GM19240 (cell line): ENCODE data around the gene PGM2.

Experiments used
- DNase-seq: peaks from one replicate; pipeline ENCODE4 v3.0.0; 2011; ENCODE audit warnings: low spot score; ENCODE audit not compliant: insufficient read length

Gene PGM2

DNA sequence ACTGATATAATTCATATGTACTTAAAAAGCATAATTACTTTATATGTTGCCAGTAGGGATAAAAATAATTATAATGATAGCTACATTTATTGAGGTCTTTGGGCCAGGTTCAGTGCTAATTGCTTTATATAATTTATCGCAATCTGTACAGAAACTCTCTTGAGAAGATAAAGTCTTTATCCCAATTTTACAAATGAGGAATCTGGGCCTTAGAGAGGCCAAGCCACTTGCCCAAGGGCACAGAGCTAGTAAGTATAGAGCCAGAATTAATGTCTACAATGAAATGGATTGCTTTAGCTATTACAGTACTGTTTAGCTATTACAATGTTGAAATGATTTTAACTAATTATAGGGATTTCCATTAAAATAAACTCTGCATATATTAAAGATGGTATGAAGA, 33.8 kb downstream of the PGM2 start:
- DNase-seq, result no peak

DNA sequence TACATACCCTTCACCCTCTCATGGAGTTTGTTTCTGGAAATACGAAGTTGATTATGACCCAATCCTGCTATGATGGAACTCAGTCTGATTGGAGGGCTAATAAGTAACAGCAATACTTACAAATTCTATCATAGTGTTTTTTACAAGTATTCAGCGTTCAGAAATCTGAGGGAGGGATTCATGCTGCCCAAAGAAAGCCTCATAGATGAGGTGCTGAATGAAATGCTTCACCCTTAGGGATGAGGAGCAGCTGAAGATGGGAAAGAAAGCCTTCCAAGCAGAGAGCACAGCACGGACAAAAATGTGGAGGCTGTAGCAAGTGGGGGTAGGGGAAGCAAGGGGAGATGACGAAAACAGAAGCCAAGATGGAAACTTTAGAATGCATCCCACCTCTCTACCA, 36.5 kb downstream of the PGM2 start:
- no peak for DNase-seq

DNA sequence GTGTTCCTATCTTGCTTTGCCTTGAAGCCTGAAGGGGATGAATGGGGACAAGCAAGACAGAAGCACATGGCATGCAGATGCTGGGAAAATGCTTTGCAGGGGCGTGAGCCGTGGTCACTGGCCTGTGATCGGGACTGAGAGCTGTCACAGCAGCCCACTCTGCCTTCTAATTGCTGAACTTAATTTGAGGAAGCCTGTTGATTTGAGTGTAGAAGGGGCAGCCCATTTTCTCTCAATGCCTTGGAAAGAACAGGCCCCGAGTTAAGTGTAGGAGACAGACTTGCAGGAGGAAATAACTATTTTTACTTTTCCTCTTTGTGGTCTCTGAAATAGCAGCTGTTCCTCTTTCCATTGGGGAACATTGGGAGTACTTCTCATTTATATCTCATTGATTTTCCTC, 38.3 kb downstream of the PGM2 start:
- no peak for DNase-seq

DNA sequence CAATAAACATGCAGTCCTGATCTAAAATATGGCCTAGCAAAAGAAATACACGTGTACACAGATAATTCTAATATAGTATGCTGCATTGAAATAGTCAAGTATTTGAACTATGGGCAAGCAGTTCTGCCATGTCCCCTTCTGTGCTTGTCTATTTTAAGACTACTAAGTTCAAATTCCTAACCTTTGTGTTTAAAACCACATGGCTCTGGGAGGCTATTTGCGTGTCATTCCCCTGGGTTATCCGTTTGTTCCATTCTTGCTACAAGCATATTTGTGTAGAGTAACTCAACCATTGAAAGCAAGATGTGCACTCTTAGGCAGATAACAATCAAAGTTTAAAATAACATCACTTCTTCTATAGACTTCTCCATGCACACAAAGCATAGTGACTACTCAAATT, 39.0 kb downstream of the PGM2 start:
- no peak for DNase-seq

DNA sequence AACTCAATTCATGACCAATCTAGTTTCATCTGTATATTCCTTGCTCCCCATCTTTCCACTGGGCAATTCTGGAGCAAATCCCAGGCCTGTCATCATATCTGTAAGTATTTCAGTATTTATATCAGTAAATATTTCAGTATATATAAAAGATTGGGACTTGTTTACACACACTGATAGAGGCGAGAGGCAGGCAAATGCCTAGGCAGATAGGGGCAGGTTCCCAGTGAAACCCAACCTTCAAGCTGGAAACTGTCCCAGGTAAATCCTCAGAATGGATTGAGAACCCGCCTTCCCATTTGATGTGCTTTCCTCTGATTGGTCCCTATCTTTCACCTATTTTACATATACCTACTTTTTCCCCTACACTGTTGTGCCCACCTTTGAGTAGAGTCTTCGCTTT, 40.6 kb downstream of the PGM2 start:
- DNase-seq, result no peak

DNA sequence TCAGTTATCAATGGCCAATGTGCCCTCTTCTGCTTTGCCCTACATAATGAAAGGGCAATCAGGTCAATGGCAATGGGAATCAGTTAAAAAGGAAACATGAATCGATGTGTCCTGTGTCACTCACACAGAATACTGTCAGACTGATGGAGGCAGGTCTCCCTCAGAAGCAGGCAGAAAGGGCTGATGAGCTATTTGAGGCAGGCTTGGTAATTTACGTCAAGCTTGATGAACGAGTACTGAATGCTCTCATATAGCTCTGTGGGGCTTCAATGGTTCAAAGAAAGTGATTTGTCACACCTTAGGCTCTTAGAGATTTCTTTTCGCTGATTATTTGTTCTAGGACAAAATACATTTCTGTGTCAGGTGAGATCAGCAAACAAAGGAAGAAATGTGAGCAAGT, 41.8 kb downstream of the PGM2 start:
- DNase-seq, result no peak

DNA sequence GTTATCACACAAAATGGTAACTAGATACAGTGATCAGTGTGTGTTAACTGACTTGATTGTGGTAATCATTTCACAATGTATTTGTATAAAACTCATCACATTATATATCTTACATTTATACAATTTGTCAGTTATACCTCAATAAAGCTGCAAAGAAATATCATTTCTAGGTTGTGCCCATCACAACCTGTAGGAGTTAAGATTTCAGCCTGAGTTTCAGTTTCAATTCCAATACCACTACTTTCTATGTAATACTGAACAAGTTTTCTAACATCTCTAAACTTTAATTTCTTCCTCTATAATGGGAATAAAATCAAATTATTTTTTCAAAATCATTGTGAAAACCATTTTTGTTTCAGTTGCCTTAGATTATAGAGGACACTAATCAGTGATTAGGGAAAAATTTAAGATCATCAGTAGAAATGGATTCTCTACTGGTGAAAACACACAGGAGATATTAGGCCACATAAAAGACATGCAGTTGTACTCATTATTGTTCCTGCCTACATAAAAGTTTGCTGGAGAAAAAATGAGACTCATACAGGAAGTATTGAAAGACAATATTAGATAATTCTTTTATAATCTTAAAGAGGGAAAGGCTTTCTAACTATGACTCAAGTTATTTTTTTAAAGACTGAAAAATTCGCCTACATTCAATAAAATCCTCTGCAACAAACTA, 46.0 kb downstream of the PGM2 start:
- DNase-seq, result no peak

DNA sequence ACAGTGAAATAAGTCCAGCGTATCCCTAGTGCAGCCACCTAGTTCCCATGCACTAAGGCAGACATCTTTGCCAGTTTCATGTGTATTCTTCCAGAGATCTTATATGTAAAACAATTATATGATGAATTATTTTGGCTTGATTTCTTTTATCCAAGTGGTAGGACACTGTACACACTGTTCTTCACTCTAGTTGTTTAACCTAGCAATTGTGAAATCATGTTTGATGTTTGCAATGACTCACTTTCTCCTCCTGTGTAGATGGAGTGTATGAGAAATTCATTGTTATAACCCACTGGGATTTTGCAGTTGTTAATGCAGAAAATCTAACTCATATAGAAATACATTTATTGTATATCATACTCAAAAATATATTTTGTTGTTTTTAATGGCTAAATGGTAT, 46.9 kb downstream of the PGM2 start:
- DNase-seq, result no peak

DNA sequence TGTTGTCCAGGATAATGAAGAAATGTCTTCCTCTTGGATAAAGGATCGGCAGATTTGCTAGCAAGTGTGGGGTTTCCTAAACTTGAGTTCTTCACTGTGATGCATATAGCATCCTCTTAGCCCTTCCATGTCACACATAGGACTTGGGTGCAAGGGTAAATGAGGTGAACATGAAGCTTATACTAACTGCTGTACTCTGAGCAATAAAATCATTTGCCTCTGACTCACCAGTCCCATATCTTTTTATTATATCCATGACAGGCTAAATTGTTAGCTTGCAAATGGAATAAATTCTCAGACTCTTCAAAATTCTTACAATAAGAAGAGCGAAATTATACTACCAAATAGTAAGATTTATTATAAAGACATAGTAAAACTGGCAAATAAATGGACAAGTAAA, 49.7 kb downstream of the PGM2 start:
- DNase-seq, result no peak

DNA sequence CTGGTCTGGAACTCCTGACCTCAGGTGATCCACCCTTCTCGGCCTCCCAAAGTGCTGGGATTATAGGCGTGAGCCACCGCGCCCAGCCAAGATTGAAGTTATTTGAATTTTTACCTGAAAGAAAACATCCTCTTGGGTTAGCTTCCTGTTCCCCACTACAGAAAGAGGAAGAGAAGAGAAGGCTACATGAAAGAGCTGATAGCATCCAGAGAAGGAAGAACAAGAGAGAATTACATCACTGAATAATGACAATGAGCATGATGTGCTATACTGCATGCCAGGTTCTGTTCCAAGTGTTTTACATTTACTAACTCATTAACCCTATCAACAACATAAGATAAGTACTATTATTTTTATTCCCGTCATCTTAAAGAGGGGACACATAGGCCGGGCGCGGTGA, 52.9 kb downstream of the PGM2 start:
- DNase-seq, result no peak

DNA sequence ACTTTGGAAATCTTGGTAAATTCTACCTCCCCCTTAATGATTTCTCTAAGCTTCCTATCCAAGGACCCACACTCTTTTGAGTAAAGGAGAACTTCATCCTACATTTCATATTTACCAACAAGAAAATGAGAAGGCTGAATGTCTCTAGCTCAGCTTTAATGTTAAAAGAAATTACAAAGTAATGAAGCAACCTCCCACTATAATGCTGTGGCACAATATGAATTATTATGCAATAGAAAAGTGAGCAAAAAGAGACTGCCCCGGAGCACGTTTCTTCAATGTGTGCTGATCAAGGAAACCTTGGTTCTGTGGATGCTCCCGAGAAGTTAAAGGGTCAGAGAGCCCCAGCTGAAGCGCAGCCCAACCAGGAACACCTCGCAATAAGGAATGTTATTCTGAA, 55.3 kb downstream of the PGM2 start:
- DNase-seq, result no peak

DNA sequence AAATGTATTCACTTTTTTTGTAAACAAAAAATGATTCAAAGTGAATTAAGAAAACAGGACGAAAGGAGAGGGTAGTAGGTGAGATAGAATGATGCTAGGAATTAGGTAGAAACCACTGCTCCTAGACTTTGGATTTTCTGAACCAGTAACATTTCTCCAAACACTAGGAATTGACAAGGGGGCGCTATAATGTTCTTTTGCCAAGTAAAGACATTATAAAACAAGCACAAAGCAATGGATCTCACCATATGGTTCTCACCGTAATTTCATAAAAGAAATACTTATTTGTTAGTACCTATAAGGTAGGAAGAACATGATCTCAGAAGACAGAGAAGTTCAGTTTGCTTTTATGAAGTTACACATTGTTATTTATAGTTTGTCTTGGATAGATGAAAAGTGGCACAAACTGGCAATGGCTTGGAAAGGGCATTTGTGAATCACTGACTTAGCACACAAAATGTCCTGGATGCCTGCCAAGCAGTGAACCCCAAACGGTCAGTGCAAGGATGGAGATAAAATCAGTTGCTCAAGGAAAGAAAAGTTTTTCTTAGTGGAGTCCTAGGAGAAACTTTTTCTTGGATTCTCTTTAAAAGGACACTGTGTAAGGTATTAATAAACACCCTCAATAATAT, 56.3 kb downstream of the PGM2 start:
- no peak for DNase-seq

DNA sequence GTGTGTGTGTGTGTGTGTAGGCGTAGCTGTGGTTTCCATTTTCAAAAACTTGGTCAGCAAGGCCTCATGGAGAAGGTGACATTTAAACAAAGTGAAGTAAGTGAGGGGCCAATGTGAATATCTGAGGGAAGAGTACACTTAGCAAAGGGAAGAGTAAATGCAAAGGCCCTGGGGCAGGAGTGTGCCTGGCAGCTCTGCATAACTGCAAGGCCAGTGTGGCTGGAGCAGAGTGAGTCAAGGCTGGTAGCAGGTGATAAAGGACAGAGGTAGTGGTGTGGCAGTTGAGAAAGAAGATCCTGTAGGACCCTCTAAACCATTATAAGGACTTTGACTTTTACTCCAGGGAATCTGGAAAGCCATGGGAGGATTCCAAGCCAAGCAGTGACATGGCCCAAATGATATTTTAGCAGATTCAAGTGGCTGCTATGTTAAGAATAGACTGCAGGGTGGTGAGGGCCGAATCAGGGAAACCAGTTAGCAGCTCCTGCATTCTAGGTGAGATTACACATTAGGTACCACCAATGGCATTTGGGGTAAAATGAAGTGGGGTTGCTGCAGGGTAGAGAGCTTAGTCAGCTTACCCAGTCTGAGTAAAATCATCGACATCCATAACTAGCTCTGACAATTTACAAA, 58.5 kb downstream of the PGM2 start:
- DNase-seq, result no peak

DNA sequence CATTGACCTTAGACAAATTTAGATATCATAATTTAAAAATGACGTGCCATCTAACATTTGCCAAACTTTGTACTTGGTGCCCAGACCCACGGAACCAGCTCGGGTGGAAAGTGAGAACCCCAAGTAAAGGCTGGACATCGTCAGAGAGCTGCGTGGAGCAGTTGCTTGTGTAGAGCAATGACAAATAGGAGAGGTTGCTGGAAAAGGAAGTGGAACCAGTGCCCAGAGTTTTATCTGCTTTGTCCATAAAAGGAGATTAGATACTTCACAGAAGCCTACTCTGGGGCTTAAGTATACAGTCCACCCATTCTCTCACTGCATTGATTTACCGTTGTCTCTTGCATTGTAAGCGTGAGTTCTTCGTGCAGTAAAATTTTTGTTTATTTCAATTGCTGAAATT, 59.0 kb downstream of the PGM2 start:
- no peak for DNase-seq

DNA sequence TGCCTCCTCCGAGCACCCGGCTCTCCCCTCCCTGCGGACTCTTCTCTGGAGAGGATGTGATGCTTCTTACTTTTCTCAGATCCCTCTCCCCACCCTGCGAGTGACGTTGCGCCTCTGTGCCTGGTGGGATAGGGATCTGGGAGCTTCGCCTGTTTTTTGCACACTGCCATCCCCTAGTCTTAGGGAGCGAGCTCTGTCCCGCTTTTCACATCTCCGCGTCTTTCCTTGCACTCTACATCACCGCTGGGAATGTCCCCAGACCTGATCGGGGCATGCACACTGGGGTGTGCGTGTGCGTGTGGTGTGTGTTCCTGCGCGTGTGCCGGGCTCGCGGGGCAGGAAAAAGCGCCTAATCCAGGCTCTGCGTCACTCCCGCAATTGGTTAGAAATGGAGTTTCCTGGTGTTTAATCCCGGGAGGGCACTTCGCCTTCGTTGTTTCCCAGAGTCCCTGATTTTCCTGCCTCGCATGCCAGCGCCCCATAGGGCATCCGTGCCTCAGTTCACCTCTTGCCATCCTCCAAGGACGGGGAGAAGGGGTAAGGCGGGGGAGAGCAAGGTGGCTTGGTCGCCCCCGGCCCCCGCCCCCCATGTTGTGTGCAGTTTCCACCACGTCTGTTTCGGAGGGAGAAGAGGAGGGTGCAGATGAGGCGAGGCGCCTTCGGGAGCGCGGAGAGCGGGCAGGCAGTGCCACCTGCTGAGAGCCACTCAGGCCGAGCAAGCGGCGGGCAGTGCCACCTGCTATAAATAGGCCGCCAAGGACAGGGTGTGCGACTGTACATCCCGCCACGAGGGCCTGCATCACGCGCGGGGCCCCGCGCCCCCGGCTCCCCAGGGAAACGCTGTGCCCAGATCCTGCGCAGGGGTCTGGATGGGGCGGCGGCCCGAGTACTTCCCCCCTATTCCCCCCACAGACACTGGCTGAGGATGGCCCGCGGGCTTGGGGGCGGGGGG, 63.6 kb downstream of the PGM2 start:
- no peak for DNase-seq

DNA sequence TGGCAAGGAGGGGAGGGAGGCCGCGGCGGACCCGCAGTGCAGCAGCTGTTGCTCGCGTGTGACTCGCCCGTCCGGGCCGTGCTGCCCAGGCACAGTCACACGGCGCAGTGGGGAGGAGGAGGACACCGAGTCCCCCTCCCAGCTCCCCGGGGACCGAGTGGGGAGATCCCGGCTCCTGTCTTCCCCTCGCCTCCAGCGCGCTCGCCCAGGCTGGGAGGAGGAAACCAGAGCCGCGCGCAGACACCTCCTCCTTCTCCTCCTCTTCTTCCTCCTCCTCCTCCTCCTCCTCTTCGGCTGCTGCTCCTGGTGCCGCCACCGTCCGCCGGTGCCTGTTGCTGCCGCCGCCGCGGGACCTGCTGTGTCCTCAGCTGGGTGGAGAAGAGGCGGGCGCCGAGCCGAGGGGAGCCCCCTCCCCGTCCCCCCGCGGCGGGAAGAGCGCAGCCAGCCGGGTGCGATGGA, 64.3 kb downstream of the PGM2 start, which contains the start of gene TBC1D1:
TSS of gene TBC1D1 (plus strand) at position 284 of the 459 bp plus-strand sequence. CDS start 11,012 bp downstream, outside the sequence.
- DNase-seq, result peak; percentile 9

DNA sequence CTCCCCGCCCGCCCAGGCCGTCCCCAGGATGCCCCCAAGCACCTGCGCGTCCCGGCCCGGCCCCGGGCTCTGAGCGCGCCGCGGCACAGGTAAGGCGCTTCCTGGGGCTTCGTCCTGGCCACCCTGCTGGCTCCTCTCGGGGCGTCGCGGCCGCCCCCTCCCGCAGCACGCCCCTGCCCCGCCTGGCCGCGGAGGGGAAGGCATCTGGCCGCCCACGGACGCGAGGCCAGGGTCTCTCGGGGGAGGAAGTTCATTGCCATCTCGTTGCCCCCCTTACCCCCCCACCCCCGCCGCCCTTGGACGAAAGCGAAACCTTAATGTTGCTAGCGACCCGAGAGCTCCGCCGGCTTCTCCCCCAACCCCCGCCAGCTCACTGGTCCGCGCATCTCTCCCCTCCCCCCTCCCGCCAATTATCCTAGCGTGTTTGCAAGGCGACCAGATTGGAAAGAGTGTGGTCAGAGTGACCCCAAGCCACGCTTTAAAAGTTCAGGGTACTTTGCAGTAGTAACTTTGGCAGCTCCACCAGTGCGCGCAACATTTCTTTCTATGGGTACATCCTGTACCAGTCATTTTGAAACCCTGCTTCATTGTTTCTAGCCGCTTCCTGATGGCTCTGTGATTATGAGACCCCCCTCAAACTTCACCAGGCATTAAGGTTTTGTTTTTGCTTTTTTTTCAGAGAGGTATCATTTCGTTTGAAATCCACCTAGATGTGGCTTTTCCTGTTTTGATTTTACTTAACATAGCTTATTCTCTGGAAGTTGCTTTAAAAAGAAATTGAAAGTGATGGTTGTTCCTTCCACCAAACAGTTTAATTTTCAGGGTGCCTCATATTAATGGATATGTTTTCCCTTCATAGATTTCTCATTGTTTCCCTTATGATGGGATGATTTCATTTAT, 65.0 kb downstream of the PGM2 start:
- DNase-seq, result peak; percentile 29

DNA sequence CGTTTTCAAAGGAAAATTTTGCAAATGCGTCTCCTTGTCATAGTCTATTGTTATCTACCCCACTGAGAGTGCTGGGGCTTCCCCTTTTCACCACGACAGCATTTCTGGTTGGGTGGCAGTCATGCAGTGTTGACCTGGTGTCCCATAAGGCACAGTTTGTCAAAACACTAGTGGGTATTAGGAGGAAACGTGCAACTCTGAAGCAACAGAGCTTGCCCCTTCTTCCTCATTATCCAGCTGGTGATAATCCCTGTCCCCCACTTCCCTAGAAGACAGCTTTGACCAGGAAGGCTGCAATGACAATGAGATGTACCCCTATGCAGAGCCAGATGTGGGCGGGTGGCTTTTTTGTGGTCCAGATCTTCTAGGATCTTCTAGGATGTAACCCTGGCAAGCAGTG, 66.2 kb downstream of the PGM2 start:
- DNase-seq, result peak; percentile 33

DNA sequence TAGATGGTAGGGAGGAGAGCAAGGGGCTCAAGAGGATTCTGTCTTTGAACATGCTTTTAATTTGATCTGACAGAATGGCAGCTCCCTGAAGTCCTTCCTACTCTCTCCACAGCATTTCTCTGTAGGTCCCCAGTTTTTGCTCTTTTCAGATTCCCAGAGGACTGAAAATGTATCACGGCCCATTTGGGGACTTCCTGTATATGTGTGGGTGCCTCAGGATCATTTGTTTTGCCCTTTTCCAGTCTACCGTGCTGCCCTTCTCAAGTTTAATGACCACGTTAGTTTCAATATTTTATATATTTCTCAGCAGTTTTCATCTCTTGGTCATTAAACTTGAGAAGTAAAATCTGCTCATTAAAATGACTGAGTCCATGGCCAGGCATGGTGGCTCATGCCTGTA, 66.7 kb downstream of the PGM2 start:
- DNase-seq, result no peak

DNA sequence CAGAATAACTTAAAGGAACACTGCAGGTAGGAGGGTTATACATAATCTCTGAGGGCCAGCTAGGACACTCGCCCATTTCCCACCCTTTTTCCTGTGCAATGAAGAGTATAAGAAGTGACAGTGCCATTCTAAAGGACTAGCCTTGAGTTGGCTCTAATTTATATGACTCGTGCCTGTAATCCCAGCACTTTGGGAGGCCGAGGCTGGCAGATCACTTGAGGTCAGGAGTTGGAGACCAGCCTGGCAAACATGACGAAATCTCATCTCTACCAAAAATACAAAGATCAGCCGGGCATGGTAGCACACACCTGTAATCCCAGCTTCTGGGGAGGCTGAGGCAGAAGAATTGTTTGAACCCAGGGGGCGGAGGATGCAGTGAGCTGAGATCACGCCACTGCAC, 68.8 kb downstream of the PGM2 start:
- no peak for DNase-seq
